NCI-H1694 treated with DMSO at 0.1 percent for 48 hours (cell line): ENCODE measurements around the gene SLC26A8.
"Not testable (repeated sequence)": the region's sequence is repeated elsewhere in the genome, so short reads cannot be mapped to it uniquely, and the experiment has no call there.

ENCODE experiments used
- DNase-seq: peaks from one replicate; lab custom pipeline; 2025; lab: John Stamatoyannopoulos, UW

SLC26A8 gene

GRCh38 chr6:36050947-36051710 lies 26.7 kb upstream of the SLC26A8 start:
- DNase-seq, result no peak

DNA sequence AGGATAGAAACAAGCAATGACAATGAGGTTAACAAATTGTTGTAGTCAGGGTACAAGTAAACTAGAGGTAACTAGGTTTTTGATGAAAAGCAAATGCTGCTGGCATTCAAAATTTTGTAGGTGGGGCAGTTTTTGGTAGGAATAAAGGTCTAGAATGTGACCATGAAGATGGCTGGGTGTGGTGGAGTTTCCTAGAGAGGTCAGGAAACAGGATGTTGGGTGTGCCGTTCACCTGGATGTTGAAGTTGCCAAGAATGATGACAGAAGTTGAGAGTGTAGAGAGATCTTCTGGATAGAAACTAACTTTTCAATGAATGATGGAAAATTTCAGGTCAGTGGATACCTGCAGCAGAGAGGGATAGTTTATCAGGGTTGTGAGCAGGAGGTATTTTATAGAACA lies 25.9 kb upstream of the SLC26A8 start:
- no peak for DNase-seq

DNA sequence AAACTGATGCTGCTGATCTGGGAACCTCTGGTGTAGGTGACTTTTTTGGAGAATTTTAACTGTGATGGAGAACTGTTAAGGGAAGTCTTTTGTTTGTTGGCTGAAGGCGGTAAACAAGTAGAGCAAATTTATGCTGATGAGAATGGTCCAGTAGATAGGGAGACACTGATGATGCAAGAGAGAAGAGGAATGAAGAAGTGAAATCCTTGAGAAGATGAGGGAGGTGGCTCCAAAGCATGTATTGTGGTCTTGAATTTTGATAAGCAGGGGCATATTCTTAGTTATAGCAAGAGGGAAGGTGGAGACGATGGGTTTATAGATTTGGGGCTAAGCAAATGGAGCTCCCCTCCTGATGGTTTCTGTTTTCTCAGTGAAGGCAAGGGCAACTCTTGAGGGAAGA lies 25.1 kb upstream of the SLC26A8 start:
- DNase-seq, result no peak

GRCh38 chr6:36042618-36043260 lies 18.3 kb upstream of the SLC26A8 start:
- no peak for DNase-seq

DNA sequence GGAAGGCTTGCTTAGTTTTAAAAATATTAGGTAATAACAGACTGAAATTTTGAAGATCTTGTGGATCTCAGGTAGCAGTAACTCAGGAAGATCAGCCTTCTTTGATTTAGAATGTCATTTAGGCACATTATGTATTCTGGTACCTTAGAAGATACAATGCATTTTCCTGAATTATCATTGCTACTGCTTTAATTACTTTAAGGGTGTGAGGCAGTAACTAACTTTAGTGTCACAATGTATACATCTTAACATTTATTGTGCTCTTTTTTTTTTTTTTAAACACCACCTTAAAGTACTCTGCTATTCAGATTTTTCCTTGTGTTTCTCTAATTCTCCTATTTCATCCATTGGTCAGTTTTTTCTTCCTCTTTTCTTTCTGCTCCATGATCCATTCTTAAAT lies 16.5 kb upstream of the SLC26A8 start:
- DNase-seq, result no peak

GRCh38 chr6:36039112-36039511 lies 14.7 kb upstream of the SLC26A8 start:
- DNase-seq, result no peak

DNA sequence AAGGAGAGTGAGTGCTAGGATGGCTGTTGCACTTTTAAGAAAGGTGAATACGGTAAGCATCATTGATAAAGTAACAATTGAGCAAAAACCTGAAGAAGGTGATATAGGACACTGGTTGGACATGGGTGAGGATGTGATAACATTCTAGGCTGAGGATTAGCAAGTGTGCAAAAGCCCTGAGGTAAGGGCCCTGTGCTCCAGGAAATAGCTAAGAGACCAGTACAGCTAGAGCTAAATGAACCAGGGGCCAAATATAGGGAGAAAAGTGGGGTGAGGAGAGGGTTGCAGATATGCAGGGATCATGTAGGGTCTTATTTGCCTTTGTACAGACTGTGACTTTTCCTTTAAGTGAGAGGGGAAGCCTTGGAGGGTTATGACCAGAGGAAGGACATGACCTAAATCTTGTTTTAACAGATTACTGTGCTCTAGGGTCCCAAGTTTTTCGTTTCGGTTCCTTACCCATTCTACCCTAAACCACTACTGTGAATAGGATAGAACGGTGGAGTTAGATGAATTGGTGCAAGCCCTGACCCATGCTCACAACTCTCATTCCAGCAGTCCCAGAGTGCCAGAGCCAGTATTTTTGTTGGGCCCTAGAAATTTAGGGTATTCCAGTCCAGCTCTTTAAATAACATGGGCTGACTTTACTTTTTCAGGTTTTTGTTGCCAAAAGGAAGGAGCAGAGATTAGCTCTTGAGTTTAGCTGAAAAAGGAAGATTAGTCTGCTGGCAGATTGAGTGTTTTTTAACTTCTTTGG lies 13.9 kb upstream of the SLC26A8 start:
- no peak for DNase-seq

GRCh38 chr6:36035225-36035624 lies 10.8 kb upstream of the SLC26A8 start:
- no peak for DNase-seq

GRCh38 chr6:36034441-36034840 lies 10.0 kb upstream of the SLC26A8 start:
- no peak for DNase-seq

DNA sequence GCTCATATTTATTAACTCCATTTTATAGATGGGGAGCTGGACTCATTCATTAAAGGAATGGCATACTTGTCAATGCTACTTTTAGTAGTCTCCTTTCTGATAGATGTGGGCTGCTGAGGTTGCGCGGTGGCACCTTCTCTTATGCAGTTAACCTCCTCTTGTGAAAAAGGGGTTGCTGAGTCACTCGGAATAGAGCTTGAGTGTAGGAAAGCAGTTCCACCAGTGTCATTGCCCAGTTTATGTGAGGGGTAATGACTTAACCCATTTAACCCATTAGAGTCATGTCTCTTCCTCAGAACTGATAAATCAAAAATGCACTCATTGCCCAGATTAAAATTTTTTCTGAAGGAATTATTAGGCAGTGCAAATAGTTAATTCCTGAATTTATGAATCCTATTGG lies 9.5 kb upstream of the SLC26A8 start:
- no peak for DNase-seq

GRCh38 chr6:36033144-36033543 lies 8.7 kb upstream of the SLC26A8 start:
- not testable (repeated sequence) for DNase-seq

GRCh38 chr6:36032261-36032660 lies 7.8 kb upstream of the SLC26A8 start:
- DNase-seq, result no peak

GRCh38 chr6:36029464-36029863 lies 5.0 kb upstream of the SLC26A8 start:
- no peak for DNase-seq

GRCh38 chr6:36028877-36029324 lies 4.5 kb upstream of the SLC26A8 start:
- DNase-seq, result peak; percentile 22

GRCh38 chr6:36028088-36028876 lies 3.8 kb upstream of the SLC26A8 start:
- DNase-seq, result no peak

DNA sequence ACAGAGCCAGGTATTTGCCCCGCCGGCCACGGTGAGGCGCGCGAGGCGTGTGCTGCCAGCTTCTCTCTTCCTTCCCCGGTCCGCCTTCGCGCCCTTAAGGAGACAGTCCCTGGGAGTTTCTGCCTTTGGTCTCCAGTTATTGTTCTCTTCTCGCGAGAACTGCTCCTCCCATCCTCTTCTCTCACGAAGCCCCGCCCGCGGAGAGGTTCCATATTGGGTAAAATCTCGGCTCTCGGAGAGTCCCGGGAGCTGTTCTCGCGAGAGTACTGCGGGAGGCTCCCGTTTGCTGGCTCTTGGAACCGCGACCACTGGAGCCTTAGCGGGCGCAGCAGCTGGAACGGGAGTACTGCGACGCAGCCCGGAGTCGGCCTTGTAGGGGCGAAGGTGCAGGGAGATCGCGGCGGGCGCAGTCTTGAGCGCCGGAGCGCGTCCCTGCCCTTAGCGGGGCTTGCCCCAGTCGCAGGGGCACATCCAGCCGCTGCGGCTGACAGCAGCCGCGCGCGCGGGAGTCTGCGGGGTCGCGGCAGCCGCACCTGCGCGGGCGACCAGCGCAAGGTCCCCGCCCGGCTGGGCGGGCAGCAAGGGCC lies 3.2 kb upstream of the SLC26A8 start, which contains the start of gene MAPK14:
Gene MAPK14, plus strand, starts transcription at position 308 of the 587 bp plus-strand sequence. CDS start 350 bp downstream, outside the sequence.
- peak; percentile 98 for DNase-seq

DNA sequence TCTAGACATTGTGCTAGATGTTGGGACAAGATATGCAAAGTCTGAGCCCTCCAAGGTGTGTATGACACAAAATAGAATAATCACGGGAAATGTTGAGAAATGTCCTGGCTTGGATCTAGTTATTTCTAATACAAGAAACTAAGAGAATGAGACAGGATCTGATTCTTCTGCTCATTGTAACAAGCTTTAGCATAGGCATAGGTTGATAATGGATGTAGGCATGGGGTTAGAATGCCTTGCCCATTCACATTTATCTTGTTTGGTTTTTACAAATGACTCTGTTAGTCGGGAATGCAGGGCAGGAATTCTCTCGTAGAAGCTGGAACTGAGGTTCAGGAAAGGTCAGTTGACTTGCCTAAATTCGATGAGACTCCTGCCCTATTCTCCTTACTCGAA lies 1.5 kb upstream of the SLC26A8 start:
- DNase-seq, result no peak

GRCh38 chr6:36025260-36025931 lies 955 bp upstream of the SLC26A8 start:
- DNase-seq, result no peak

DNA sequence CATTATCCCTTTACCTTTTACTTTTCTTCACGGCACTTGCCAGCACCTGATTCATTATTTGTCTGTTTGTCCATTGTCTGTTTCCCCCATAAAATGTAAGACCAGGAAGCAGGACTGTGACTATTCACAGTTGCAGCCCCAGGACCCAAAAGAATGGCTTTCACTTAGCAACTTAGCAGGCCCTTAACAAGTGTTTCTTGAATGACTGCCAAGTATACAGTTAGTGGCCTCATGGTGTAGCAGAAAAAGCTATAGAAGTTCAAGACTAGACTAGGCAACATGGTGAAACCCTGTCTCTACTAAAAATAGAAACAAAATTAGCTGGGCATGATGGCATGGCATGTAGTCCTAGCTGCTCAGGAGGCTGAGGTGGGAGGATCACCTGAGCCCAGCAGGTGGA lies 4.3 kb downstream of the SLC26A8 start:
- DNase-seq, result no peak

GRCh38 chr6:36019167-36019566 lies 5.3 kb downstream of the SLC26A8 start:
- no peak for DNase-seq

DNA sequence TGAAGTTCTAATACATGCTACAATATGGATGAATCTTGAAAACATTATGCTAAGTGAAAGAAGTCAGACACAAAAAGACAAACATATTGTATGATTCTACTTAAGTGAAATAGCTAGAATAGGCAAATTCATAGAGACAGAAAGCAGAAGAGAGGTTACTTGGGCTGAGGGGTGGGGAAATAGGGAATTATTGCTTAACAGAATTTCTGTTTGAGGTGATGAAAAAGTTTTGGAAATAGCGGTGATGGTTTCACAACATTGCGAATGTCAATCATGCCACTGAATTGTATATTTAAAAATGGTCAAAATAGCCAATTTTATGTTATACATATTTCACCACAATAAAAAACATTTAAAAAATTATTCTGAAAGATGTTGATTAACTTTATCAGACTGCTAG lies 6.1 kb downstream of the SLC26A8 start:
- no peak for DNase-seq
